H1 (cell line): ENCODE measurements around the gene CACNA1E. TPM values are rescaled to one million over a fixed set of nuclear protein-coding genes. Genes with fewer than 3 reads are reported as not detected.

ENCODE experiments used
- ASH2L ChIP-seq: fragments of 200-600, 300-600 bp; sonication (generic); IDR thresholded peaks from one replicate; pipeline ENCODE4 v1.7.1; 2017; ENCODE audit warnings: low read length
- BRCA1 ChIP-seq: IDR thresholded peaks from 2 replicates; pipeline ENCODE4 v1.6.1; 2012; ENCODE audit warnings: low read depth, low read length, improper control_type of control experiment
- SIRT6 ChIP-seq: IDR thresholded peaks from one replicate; pipeline ENCODE4 v1.7.1; 2012; ENCODE audit warnings: low read length, inconsistent platforms
- SIX5 ChIP-seq: IDR thresholded peaks from 2 replicates; pipeline ENCODE4 v1.6.1; 2011; ENCODE audit warnings: mild to moderate bottlenecking, low read depth, low read length
- SRF ChIP-seq: IDR thresholded peaks from 2 replicates; pipeline ENCODE4 v1.6.1; 2011; ENCODE audit warnings: mild to moderate bottlenecking, low read depth, low read length, moderate library complexity
- YY1 ChIP-seq: IDR thresholded peaks from 2 replicates; pipeline ENCODE4 v1.6.1; 2011; ENCODE audit warnings: low read depth, mild to moderate bottlenecking, low read length
- polyA plus RNA-seq, 7 experiments: library from polyadenylated mRNA; depleted of rRNA in 3 of 7; stranded (reverse) in 5 of 7; unstranded in 2 of 7; fragments of >200 nt in 5 of 7; fragments of 200-250 nt in 2 of 7; gene quantifications; 1 replicate in 5 of 7; 2 replicates in 1 of 7; 4 replicates in 1 of 7; pipeline versions ENCODE4 v1.2.1 to v1.2.3, GENCODE V29; 2011 to 2013; ENCODE audit warnings: missing spikeins in 2 of 7, mixed read lengths in 2 of 7
- total RNA-seq: library from RNA; stranded (reverse); fragmentation: NEBNext Ultra II Directional; extraction: Animal tissue kit (Norgen Biotek cat#: 25700); gene quantifications from 2 replicates; pipeline ENCODE4 v1.2.1, GENCODE V29; 2021
- TF ChIP-seq, protein P1 (sequence below): IDR thresholded peaks from 2 replicates; pipeline ENCODE4 v1.6.1; 2012; ENCODE audit warnings: low read length, inconsistent platforms

Gene CACNA1E
- total and polyA plus RNA-seq, 2 of the 8 experiments (the other 6 are each of a cell fraction or from before 2014, with no cell fraction given) = 0.98 to 1.3 TPM

DNA sequence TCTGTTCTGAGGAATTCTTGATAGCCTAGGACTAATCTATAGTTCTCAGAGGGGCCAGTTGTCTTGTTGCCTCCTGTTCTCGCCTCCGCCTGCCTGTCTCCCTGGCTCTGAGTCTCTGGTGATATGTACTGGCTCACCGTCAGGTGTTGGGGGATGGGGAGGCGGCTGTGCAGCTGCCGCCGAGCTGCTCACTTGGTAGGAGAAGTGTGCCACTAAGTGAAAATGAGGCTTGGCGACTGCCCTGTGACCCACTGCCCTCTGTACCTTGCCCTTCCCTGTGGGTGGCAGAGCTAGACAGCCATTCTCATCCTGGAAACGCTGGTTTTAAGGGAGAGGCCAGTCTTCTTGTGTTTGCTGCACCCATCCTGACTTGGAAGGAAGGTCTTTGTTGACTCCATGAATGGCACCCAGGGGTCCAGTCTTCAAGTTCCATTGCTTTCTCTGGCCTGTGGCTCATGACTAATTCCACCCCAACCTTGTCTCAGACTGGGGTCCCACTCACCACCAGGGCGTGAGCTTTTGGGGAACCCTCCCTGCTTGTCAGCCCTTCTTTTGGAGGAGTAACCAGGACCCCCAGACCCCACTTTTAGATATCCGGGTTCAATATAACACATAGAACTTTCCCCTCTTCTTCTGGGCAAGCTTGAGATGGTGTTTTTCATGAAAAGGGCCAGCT lies 120.6 kb downstream of the CACNA1E start (continued):
- TF ChIP-seq, protein P1, sequence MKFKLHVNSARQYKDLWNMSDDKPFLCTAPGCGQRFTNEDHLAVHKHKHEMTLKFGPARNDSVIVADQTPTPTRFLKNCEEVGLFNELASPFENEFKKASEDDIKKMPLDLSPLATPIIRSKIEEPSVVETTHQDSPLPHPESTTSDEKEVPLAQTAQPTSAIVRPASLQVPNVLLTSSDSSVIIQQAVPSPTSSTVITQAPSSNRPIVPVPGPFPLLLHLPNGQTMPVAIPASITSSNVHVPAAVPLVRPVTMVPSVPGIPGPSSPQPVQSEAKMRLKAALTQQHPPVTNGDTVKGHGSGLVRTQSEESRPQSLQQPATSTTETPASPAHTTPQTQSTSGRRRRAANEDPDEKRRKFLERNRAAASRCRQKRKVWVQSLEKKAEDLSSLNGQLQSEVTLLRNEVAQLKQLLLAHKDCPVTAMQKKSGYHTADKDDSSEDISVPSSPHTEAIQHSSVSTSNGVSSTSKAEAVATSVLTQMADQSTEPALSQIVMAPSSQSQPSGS = no peak
- TF ChIP-seq BRCA1 = no peak
- no peak for TF ChIP-seq SIRT6
- no peak for TF ChIP-seq SIX5
- TF ChIP-seq YY1 = no peak
- TF ChIP-seq ASH2L = no peak
- TF ChIP-seq SRF = no peak
- TF ChIP-seq, all 59 proteins: peak for 0
